ENCODE data around the gene SCD5.

SCD5 gene

DNA sequence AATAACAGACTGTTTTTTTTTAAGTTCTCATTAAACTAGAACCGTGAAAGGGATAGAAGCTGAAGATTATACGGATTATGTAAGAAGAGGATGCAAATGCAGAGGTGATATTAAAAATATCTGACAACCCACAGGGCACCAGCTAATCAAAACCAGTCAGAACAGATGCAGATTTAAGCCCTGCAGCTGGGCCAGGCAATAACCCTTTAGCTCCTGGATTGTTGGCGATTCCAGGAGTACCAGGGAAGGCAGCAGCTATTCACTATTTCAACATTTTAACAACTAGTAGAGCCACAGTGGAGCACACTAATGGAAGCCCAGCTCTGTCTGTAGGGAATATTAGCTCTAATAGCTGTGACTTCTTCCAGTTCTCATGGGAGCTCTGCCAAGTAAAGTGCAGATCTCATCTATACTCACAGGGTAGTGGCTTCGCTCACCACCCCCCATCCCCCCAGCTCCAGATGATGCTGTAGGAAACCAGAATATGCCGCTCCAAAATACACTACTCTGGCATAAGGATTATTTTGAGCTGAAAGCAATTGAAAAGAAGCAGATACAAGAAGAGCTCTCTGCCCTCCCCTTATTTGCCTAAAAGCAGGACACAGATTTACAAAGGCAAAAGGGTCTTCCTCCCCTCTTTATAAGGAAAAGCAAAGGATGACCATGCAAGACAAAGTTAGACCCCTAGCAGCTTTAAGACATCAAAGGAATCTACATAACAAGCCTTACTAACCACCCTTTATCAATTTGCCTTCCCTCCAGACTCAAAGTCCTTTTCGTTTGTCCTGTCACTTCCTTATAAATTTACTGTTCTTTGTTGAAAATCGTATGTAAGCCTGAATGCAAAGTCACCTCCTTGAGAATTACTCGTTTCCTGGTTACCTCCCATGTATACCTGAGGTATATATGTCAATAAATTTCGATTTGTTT, 13.7 kb downstream of the SCD5 start:
- H3K9me3 Mint-ChIP-seq: no peaks in the 10 kb centered on the region
- no peaks in the 10 kb centered on the region for H3K36me3 Mint-ChIP-seq
- no peak overlapping the region for H3K4me3 Mint-ChIP-seq
- H3K27ac Mint-ChIP-seq: peak overlapping the region; percentile 24
- H3K4me1 Mint-ChIP-seq: no peaks in the 10 kb centered on the region
- H3K27me3 Mint-ChIP-seq: peaks cover 5% of the 10 kb centered on the region

DNA sequence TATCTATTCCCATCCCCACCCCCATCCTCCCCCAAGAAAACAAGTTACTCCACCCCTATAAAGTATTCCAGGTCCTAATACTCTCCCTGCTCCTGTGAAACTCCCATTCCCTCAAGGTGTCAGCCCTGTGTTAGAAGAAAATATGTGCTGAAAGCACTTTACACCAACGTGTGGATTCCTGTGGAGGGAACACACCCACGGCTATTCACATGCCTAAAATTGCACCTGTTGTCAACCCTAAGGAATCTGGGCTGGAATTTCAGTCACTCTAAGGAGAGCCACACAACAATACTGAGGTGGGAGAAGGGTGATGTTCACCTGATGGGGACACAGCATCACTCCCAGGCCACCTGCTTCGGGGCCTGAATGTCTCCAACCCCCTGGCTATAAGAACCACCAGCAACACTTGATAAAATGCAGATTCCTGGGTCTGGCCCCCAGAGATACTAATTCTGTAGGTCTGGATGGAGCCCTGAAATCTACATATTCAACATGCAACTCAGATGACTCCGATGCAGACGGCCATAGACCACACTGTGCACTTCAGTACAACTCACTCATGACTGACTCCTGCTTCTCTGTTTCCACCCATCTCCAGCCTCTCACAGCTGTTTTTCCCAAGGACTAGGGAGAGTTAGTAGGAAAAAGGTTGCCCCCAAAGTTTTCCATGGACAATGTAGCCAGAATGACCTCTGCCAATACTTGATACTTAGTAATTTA, 15.8 kb downstream of the SCD5 start:
- no peak overlapping the region for H3K27ac Mint-ChIP-seq
- H3K4me1 Mint-ChIP-seq: no peaks in the 10 kb centered on the region
- no peak overlapping the region for H3K4me3 Mint-ChIP-seq
- no peaks in the 10 kb centered on the region for H3K9me3 Mint-ChIP-seq
- H3K27me3 Mint-ChIP-seq: peaks cover 2% of the 10 kb centered on the region
- H3K36me3 Mint-ChIP-seq: no peaks in the 10 kb centered on the region

DNA sequence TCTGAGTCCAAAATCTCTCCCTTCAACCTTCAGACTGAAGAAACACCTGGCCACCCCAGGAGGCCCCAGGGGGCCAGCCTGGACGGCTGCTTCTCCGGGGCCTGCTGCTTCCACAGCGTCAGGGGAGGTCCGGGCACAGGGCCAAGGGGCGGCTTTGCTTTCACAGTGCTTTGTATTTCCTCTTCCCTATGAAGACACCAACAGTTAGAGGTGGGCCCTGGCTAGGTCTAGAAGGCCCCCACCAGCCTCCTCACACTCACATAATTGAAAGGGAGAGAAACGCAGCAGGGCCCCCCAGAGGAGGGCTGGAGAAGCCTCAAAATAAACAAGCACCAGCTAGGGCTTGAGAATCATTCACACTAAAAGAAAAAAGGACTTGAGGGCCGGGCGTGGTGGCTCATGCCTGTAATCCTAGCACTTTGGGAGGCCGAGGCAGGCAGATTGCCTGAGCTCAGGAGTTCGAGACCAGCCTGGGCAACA, 17.8 kb downstream of the SCD5 start:
- no peaks in the 10 kb centered on the region for H3K4me1 Mint-ChIP-seq
- no peaks in the 10 kb centered on the region for H3K27me3 Mint-ChIP-seq
- H3K4me3 Mint-ChIP-seq: no peak overlapping the region
- H3K27ac Mint-ChIP-seq: no peak overlapping the region
- H3K36me3 Mint-ChIP-seq: no peaks in the 10 kb centered on the region
- H3K9me3 Mint-ChIP-seq: no peaks in the 10 kb centered on the region

DNA sequence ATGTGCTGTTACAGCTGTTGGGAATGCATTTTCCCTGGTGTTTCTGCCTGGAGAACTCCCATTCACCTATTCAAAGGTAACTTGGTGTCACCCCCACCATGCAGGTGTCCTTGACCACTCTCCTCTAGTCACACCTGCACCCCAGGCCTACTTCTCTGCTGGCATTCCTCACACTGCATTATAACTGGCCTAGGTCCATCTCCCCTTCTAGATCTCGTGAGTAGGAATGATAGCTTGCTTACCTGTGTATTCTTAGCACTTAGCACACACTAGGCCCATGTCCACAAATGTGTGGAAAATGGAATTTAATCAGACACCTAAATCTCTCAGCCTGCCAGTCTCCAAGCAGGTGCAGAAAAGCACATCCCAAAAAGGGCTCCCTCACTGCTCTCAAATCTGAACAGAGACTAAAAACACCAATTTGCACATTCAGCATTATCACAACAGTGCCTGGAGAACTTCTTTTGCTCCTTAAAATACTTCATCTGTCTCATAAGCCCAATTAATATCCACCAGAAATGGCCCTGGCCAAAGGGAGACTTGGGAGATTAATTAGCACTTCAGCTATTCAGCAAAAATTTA, 18.3 kb downstream of the SCD5 start:
- Mint-ChIP-seq H3K36me3 (no peaks in the 10 kb centered on the region), H3K27me3 (no peaks in the 10 kb centered on the region), H3K9me3 (no peaks in the 10 kb centered on the region), H3K4me1 (no peaks in the 10 kb centered on the region), H3K27ac (no peak overlapping the region), H3K4me3 (no peak overlapping the region)

DNA sequence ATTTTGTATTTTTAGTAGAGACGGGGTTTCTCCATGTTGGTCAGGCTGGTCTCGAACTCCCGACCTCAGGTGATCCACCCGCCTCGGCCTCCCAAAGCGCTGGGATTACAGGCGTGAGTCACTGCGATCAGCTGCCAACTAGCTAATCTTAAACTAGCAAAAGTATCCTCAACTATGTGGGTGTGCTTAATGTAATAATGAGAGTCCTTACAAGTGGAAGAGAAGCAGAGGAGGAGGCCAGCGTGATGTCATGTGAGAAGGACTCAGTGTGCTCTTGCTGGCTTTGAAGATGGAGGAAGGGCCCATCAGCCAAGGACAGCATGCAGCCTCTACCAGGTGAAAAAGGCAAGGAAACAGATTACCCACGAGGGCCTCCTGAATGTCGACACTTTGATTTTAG, 19.6 kb downstream of the SCD5 start:
- Mint-ChIP-seq H3K27me3 (no peaks in the 10 kb centered on the region), H3K9me3 (no peaks in the 10 kb centered on the region), H3K27ac (no peak overlapping the region), H3K36me3 (no peaks in the 10 kb centered on the region), H3K4me1 (no peaks in the 10 kb centered on the region), H3K4me3 (no peak overlapping the region)

DNA sequence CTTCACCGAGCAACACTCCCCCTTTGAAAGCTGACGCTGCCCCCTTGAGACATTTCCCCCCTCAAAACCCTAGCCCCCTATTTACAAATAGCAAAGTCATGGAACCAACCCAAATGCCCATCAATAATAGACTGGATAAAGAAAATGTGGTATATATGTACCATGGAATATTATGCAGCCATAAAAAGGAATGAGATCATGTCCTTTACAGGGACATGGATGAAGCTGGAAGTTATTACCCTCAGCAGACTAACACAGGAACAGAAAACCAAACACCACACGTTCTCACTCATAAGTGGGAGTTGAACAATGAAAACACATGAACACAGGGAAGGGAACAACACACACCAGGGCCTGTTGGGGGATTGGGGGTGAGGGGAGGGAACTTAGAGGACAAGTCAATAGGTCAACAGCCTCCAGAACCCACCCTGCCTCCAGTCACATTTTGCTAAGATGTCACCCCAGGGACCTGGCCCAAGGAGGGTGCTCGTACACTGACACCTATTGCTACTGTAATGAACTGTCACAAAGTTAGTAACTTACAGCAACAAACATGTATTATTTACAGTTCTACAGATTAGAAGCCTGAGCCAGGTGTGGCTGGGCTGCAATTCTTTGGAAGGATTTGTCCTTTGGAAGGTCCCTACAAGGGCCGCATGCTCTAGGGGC, 20.6 kb downstream of the SCD5 start:
- H3K4me3 Mint-ChIP-seq: no peak overlapping the region
- H3K27me3 Mint-ChIP-seq: peaks cover 2% of the 10 kb centered on the region
- H3K36me3 Mint-ChIP-seq: no peaks in the 10 kb centered on the region
- no peak overlapping the region for H3K27ac Mint-ChIP-seq
- no peaks in the 10 kb centered on the region for H3K4me1 Mint-ChIP-seq
- H3K9me3 Mint-ChIP-seq: no peaks in the 10 kb centered on the region

DNA sequence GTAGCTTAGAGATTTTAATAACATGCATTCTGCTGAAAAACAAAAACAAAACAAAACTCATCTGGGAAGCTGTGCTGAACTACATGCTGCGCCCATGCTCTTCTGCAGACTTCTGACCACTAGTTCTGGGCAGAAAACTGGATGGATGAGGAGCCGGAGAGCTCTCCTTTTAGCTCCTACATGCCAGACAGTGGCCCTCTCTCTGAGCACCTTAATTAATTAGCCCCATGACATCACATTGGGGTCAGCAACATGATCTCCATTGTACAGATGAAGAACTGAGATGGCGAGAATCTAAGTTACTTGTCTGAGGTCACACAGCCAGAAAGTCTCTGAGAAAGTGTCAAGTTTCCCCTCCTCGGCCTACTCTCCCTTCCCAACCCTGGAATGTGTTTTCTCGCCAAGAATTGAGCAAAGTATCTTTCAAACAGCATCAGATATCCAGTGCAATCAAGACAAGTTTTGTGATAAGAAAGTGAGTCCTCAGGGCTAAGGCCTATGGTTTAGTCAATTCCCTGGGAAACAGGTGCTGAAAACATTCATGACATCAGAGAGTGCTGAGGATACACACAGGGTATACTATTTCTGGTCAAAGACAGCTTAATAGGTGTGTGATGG, 21.6 kb downstream of the SCD5 start:
- H3K27ac Mint-ChIP-seq: no peak overlapping the region

DNA sequence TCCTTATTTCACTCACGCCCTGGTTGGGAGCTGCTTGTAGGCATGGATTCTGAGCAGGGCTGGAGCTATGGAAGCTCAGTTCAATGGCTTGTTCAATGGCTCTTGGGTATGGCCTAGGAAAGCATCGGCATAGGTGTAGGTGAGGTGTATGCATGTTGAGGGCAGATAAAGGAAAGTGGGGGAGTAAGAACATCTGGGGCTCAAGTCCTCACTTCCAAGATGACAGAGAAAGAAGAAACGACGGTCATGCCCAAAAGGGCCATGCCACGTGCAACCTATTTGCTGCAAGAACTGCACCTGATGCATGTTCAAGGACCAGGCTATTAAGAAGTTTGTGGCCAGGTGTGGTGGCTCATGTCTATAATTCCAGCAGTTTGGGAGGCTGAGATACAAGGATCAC, 23.4 kb downstream of the SCD5 start:
- no peaks in the 10 kb centered on the region for H3K9me3 Mint-ChIP-seq
- H3K4me1 Mint-ChIP-seq: no peaks in the 10 kb centered on the region

More for the DNA sequence above, 21.6 kb downstream of the SCD5 start:
- H3K9me3 Mint-ChIP-seq: no peaks in the 10 kb centered on the region
- H3K36me3 Mint-ChIP-seq: no peaks in the 10 kb centered on the region
- H3K4me3 Mint-ChIP-seq: no peak overlapping the region
- H3K27me3 Mint-ChIP-seq: peaks cover 2% of the 10 kb centered on the region
- no peaks in the 10 kb centered on the region for H3K4me1 Mint-ChIP-seq

DNA sequence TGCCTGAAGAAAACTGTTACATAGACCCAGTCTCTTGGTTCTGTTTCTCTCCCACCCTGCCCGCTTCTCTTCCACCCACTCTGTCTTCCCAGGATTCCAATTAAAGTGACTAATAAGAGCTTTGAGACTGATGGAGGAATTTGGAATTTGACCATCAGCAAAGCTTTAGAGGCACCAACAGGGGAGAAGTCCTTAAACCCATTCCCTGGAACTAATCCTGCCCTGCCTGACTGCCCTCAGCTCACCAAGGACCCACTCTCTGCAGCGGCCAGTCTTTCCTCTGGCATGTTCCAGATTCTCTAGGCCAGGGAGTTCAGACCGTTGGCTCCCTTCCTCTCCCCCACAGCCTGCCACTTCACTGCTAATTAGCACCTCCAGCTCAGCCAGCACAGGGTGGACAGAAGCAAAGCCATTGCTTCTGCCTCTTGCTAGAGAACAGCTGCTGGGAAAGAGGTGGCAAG, 23.9 kb downstream of the SCD5 start:
- Mint-ChIP-seq H3K9me3 (no peaks in the 10 kb centered on the region), H3K36me3 (no peaks in the 10 kb centered on the region), H3K4me3 (no peak overlapping the region), H3K4me1 (no peaks in the 10 kb centered on the region), H3K27ac (no peak overlapping the region), H3K27me3 (peaks cover 4% of the 10 kb centered on the region)

More for the DNA sequence above, 23.4 kb downstream of the SCD5 start:
- Mint-ChIP-seq H3K36me3 (no peaks in the 10 kb centered on the region), H3K4me3 (no peak overlapping the region), H3K27ac (no peak overlapping the region), H3K27me3 (peaks cover 2% of the 10 kb centered on the region)

DNA sequence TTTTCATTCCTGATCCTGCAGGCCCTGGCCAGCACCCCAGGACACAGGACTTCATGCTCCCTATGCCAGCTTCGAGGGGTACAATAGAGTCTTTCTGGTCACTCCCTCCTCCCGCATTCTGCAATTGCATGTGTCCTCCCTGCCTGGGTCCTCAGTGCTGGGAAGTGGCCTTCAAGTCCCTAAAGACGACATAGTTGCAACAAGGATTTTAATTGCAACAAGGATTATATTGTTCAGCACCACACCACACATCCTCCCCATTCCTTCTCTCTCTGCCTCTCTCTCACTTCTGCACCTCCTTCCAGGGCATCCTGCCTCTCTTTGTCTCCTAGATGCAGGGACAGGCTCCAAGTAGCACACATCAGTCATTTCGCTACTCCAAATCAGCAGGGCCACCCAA, 25.5 kb downstream of the SCD5 start:
- Mint-ChIP-seq H3K9me3 (no peaks in the 10 kb centered on the region), H3K27me3 (peaks cover 6% of the 10 kb centered on the region), H3K4me1 (no peaks in the 10 kb centered on the region), H3K4me3 (no peak overlapping the region), H3K36me3 (no peaks in the 10 kb centered on the region), H3K27ac (no peak overlapping the region)

DNA sequence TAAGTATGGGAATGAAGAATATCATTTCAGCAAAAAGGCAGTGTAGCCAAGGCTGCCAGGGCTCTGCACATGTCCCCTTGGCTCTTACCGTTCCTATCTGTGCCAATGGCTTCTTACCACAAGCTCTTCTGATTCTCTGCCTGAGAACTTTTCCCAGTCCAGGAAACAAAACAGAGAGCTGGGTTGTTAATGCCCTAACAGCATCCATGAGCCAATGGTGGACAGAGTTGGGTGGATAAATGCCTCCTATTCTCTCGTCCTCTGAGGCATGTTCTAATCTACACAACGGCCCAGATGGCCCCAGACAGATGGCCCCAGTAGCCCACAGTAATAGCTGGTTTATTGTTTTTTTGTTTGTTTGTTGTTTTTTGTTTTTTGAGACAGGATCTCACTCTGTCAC, 28.0 kb downstream of the SCD5 start:
- H3K36me3 Mint-ChIP-seq: peaks cover 4% of the 10 kb centered on the region
- no peak overlapping the region for H3K4me3 Mint-ChIP-seq
- H3K27me3 Mint-ChIP-seq: peaks cover 10% of the 10 kb centered on the region
- H3K27ac Mint-ChIP-seq: no peak overlapping the region
- H3K9me3 Mint-ChIP-seq: peaks cover 13% of the 10 kb centered on the region
- H3K4me1 Mint-ChIP-seq: no peaks in the 10 kb centered on the region

DNA sequence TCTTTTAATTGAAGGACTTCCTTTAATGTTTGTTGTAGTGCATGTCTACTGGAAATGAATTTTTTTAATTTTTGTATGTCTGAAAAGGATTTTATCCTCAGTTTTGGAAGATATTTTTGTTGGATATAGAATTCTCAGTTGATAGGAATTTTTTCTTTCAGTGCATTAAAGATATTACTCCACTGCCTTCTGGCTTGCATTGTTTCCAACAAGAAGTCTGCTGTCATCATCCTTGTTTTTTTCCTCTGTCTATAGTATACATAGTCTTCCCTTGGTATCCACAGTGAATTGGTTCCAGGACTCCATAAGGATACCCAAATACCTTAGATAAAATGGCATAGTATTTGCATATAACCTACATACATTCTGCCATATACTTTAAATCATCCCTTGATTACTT, 33.5 kb downstream of the SCD5 start:
- no peak overlapping the region for H3K4me3 Mint-ChIP-seq
- no peak overlapping the region for H3K27ac Mint-ChIP-seq
- H3K36me3 Mint-ChIP-seq: peaks cover 4% of the 10 kb centered on the region
- H3K9me3 Mint-ChIP-seq: peaks cover 13% of the 10 kb centered on the region
- peaks cover 6% of the 10 kb centered on the region for H3K27me3 Mint-ChIP-seq
- H3K4me1 Mint-ChIP-seq: no peaks in the 10 kb centered on the region

DNA sequence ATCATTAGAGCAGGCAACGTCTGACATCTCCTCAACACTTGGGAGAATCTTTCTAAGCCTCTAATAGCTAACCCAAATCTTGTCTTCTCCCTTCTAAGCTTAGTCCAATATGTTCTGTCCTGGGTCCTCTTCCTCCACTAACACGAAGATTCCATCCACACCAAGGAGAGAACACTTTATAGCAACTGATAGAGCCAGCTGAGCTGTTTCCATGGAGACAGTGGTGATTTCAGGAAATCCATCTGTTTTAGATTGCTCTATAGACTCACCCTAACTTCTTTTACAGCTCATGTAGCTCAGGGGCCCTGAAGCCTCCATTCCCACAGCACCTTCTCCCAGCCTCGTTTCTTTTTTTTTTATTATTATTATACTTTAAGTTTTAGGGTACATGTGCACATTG, 37.4 kb downstream of the SCD5 start:
- Mint-ChIP-seq H3K9me3 (peaks cover 4% of the 10 kb centered on the region), H3K4me1 (no peaks in the 10 kb centered on the region), H3K27ac (no peak overlapping the region), H3K4me3 (no peak overlapping the region), H3K36me3 (peaks cover 2% of the 10 kb centered on the region), H3K27me3 (peaks cover 3% of the 10 kb centered on the region)

DNA sequence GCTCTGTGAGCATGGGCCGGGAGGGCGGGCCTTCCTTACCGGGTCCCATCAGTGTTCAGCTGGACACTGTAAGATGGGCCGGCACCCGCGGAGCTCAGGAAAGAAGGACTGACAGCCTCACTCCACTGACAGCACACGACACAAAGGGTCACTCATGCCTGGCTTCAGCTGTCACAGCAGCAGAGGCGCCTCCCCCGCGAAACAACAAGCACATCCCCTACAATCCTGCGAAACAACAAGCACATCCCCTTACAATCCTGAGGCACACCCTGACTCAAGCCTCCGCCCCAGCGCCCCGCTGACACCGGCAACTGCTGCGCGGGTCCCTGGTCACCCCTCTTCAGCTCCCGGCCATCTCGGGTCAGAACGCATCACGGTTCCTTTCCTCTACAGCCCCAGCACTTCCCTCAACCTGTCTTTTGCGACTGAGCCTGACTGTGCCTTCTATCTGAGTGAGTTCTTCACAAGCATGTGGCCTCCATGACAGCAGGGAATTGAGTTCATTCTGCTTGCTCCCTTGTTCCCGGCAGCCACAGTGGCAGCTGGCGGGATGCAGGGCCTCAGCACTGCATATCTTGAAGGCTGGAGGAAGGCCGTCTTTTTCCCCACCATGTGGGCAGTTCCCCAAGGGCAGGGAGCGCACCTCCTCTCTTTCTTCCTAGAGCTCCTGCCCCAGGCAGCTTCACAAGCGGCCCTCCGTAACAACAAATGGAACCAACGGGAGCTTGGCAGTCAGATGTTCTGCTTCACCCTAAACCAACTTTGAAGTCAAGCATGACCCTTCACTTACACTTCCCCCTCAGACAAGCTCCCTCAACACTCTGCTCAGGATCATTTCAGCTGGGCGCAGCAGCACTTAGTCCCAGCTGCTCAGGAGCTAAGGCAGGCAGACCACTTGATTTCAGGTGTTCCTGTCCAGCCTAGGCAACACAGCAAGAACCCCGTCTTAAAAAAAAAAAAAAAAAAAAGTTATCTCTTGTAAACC, 39.6 kb downstream of the SCD5 start:
- Mint-ChIP-seq H3K4me3 (no peak overlapping the region), H3K36me3 (no peaks in the 10 kb centered on the region), H3K27me3 (peaks cover 3% of the 10 kb centered on the region), H3K9me3 (no peaks in the 10 kb centered on the region), H3K4me1 (no peaks in the 10 kb centered on the region), H3K27ac (no peak overlapping the region)

All from activated naive CD4-positive, alpha-beta T cell treated with anti-CD3 and anti-CD28 coated beads, Interleukin-2, amount 50 U/mL, for 24 hours (primary cell).